GM21423 (cell line): ENCODE measurements around the gene TBC1D14.

ENCODE experiments used
- ATAC-seq: cut with Tn5 transposase; IDR thresholded peaks from one replicate; pipeline ENCODE4 v1.9.1; 2021; ENCODE audit warnings: mild to moderate bottlenecking, moderate library complexity; ENCODE audit not compliant: unreplicated experiment

TBC1D14 gene

GRCh38 chr4:6909113-6909969, at the start of gene TBC1D14:
Gene TBC1D14 (plus strand): TSS chr4:6909826. CDS start chr4:6923390, 13,564 bp downstream.
- peak; percentile 84 for ATAC-seq

GRCh38 chr4:6868386-6868785, 41.2 kb upstream of the TBC1D14 start:
- ATAC-seq = no peak

DNA sequence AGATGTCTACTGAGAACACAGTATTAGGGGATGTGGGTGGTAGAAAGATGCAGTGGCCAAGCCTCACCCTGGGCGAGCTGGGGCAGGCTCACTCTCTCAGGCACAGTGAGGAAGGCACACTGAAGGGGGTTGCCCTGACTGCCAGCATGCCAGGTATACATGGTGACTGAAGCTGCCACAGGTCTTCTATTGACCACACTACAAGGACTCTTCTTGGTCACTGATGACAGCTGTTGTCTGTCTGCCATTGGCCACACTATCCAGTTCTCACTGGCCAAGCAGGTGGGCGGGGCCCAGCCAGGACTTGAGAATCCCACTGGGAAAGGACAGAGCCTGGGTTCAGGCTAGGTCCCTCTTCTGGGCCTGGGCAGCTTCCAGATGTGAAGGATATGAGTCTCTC, 39.7 kb upstream of the TBC1D14 start:
- ATAC-seq = no peak

GRCh38 chr4:6873291-6873690, 36.3 kb upstream of the TBC1D14 start:
- no peak for ATAC-seq

GRCh38 chr4:6873792-6874461, 35.7 kb upstream of the TBC1D14 start:
- ATAC-seq = peak; percentile 60

- no peak for ATAC-seq
Measured at GRCh38 chr4:6874981-6875380, 34.6 kb upstream of the TBC1D14 start.

DNA sequence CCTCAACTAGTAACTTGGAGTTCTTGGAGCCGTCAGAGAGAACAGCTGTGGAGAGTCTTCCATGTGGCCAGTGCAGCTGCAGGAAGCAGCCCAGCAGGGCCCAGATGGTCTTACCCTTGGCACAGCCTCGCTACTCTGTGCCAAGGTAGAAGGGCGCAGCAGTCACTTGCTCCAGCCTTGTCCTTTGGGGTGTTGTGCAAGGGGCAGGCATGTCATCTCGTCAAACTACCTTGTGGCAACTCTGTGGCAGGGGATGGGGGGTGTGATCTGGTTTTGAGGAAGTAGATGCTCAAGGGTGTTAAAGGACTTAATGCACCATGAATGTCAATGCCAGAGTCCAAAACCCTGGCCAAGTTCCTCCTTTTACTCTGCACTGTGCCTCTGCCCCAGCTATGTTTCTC, 34.2 kb upstream of the TBC1D14 start:
- ATAC-seq = no peak

DNA sequence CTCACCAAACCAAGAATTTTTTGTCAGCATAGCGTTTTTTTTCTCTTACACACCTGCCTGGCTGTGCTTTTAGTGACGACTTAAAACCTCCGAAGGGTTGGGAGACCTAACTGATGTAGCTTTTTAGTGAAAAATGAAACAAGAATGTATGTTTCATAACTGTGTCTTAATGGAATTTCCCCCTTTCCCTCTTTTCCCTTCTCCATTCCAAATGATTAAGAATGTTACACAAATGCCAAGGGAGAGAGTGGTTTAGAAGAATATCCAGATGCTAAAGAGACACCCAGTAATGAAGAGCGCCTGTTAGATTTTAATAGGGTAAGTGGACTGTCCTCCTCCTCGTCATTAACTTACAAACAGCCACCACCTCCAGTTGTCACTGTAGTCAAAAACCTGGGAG, 33.2 kb upstream of the TBC1D14 start:
- no peak for ATAC-seq

DNA sequence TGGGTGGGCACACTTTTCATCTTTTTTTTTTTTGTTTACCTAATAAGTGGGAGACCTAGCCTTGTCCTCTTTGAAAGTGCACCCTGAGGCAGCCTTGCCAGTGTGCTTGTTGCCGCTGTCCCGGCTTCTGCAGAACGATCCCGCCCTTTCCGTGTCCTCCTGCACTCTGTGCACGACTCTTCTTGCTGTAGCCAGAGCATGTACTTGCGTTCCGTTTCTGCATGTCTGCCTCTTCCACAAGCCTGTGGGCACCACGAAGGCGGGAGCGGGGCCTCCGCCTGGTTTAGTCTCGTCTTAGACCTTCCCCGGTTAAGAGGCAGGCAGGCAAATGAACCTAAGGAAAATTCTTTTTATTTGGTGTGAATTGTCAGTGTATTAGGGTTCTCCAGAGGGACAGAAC, 32.6 kb upstream of the TBC1D14 start:
- ATAC-seq = no peak

- no peak for ATAC-seq
Measured at GRCh38 chr4:6878451-6879059, 31.1 kb upstream of the TBC1D14 start.

GRCh38 chr4:6880691-6881090, 28.9 kb upstream of the TBC1D14 start:
- no peak for ATAC-seq

GRCh38 chr4:6881908-6882307, 27.7 kb upstream of the TBC1D14 start:
- ATAC-seq = no peak

GRCh38 chr4:6884341-6884870, 25.2 kb upstream of the TBC1D14 start:
- ATAC-seq = no peak

GRCh38 chr4:6885953-6886557, 23.6 kb upstream of the TBC1D14 start:
- ATAC-seq = peak; percentile 63

- ATAC-seq = no peak
Measured at GRCh38 chr4:6886886-6887285, 22.7 kb upstream of the TBC1D14 start.

DNA sequence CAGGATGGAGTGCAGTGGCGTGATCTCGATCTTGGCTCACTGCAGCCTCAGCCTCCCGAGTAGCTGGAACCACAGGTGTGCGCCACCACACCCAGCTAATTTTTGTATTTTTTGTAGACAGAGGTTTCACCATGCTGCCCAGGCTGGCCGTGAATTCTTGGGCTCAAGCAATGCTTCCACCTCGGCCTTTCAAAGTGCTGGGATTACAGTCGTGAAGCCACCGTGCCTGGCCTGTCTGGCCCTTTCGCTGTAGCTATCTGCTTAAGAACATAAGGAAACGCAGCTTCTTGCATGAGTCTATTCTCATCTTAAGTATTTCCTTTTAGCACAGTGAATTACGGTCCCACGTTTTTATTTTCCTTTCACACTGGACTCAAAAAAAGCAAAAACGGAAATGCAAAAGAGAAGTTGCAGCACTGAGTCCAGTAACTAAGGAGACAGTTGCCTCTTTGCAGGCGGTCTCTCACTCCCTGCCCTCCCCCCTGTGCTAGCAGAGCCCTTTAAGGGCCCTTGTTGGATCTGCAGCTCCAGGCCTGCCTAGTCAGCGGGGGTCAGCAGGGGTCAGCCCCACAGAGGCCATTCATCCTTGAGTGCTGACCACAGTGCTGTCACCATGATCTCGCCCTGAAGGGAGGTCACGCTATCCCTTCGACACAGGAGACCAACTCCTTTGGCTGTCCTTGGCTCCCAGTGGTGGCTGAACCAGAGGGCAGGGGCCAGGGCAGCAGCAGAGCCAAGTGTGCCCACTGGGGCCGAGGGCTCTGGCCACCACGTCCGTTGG, 21.8 kb upstream of the TBC1D14 start:
- ATAC-seq = no peak

- no peak for ATAC-seq
Measured at GRCh38 chr4:6888506-6889071, 21.0 kb upstream of the TBC1D14 start.

DNA sequence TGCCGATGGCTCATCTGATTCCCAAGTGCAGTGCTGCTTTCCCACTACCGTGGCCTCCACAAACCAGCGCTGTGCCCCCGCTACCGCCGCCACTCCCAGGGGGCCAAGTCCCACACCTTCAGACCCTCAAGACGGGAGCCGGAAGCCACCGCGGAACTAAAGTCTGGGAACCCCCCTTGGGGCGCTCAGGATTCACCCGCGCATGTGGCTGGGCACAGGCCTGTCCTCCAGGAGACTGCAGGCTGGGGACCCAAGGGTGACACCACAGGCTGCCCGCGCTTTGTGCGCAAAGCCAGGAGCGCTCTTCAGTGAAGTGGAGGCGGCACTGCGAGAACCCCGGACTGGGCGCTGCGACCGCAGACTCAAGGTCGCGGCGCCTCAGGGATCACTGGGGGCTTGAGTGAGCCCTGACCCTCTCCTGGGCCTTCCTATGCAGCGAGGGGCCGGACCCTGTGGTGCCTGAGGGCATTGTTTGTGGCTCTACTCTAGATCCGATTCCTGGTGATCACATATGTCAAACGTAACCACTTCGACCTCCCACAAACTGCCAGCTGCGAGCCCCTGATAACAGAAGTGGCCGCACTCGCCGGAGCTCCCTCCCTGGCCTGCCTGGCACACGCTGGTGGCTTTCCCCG, 20.4 kb upstream of the TBC1D14 start:
- ATAC-seq = no peak

DNA sequence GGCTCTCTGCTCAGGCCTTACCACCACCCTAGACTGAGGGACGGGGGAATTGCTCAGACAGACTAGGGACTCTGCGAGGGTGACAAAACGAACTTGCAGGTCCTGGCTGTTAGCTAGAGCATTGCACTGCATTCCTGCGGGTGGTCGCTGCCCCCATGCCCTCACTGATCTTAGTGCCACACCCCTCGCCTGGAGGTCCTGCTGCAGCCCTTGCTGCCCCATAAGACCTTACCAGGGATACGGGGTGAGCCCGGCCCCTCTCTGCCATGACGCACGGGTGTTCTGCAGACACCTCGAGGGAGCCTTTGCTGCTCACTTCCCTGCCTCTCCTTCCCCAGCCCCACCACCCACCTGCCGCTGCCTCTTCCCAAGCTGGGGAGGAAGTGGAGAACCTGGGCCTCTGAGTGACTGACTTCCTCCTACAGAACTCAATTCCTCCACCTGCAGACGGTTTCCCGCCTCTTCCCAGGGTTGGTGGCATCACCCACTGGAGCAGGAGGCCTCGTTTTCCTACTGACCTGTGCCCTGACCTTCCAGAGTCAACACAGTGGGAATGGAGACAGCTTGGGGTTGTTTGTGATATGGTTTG, 19.8 kb upstream of the TBC1D14 start:
- ATAC-seq = no peak
